ENCODE data around the gene CCT5.
"Not testable (repeated sequence)": the region's sequence is repeated elsewhere in the genome, so short reads cannot be mapped to it uniquely, and the experiment has no call there.

Gene CCT5

GRCh38 chr5:10304932-10305331 lies 54.9 kb downstream of the CCT5 start:
- DNase-seq: no peak

- no peak for DNase-seq
Measured at GRCh38 chr5:10306114-10306513, 56.0 kb downstream of the CCT5 start.

- no peak for DNase-seq
Measured at GRCh38 chr5:10306806-10307205, 56.7 kb downstream of the CCT5 start.

- DNase-seq: peak; percentile 9 to 47
Measured at GRCh38 chr5:10307206-10308148, 57.4 kb downstream of the CCT5 start, which contains the start of gene CMBL. TSS of gene CMBL (minus strand) at chr5:10307902. CDS start at chr5:10290762, 17,140 bp downstream.

GRCh38 chr5:10308844-10309243 lies 58.8 kb downstream of the CCT5 start:
- DNase-seq: no peak

GRCh38 chr5:10310066-10310779 lies 60.1 kb downstream of the CCT5 start:
- no peak for DNase-seq

GRCh38 chr5:10310835-10311570 lies 60.9 kb downstream of the CCT5 start:
- DNase-seq: not testable (repeated sequence)

- DNase-seq: no peak
Measured at GRCh38 chr5:10311595-10312425, 61.7 kb downstream of the CCT5 start.

GRCh38 chr5:10315201-10315600 lies 65.1 kb downstream of the CCT5 start:
- DNase-seq: no peak

Data from bone marrow (tissue), 2 donors.